Activated CD4-positive, alpha-beta T cell treated with anti-CD3 and anti-CD28 coated beads for 48 hours (primary cell): Measurements from ENCODE around the gene DUS2.
"Not testable (repeated sequence)": the region's sequence is repeated elsewhere in the genome, so short reads cannot be mapped to it uniquely, and the experiment has no call there.

ENCODE experiments used
- DNase-seq: peaks from one replicate; pipeline ENCODE4 v3.0.0-alpha.2; 2020

The DUS2 gene

GRCh38 chr16:68022728-68023537, at the start of gene DUS2, which contains the start of gene DDX28:
DUS2 (plus strand) TSS chr16:68023284; CDS start chr16:68038024, 14,740 bp downstream.
DDX28 (minus strand) TSS chr16:68023232; CDS start chr16:68023202, 30 bp downstream.
- DNase-seq, result peak; percentile 96

GRCh38 chr16:67975321-67976105, 47.6 kb upstream of the DUS2 start:
- no peak for DNase-seq

GRCh38 chr16:67976205-67976604, 46.9 kb upstream of the DUS2 start:
- no peak for DNase-seq

- no peak for DNase-seq
These were observed 46.1 kb upstream of the DUS2 start for GRCh38 chr16:67977005-67977404.

GRCh38 chr16:67977469-67978227, 45.4 kb upstream of the DUS2 start:
- no peak for DNase-seq

GRCh38 chr16:67979955-67980678, 43.0 kb upstream of the DUS2 start, which contains the start of gene DPEP3:
DPEP3 (minus strand) TSS chr16:67980499; CDS start chr16:67980380, 119 bp downstream.
- DNase-seq, result no peak

- DNase-seq, result no peak
These were observed 40.9 kb upstream of the DUS2 start for GRCh38 chr16:67982011-67982696.

- DNase-seq, result no peak
These were observed 36.1 kb upstream of the DUS2 start for GRCh38 chr16:67986949-67987348.

GRCh38 chr16:67987460-67988160, 35.5 kb upstream of the DUS2 start:
- no peak for DNase-seq

GRCh38 chr16:67988675-67989074, 34.4 kb upstream of the DUS2 start:
- DNase-seq, result no peak

- DNase-seq, result no peak
These were observed 33.6 kb upstream of the DUS2 start for GRCh38 chr16:67989322-67990017.

- DNase-seq, result no peak
These were observed 33.1 kb upstream of the DUS2 start for GRCh38 chr16:67990018-67990386.

GRCh38 chr16:67992661-67993206, 30.4 kb upstream of the DUS2 start:
- no peak for DNase-seq

- DNase-seq, result peak; percentile 90
These were observed 29.7 kb upstream of the DUS2 start for GRCh38 chr16:67993207-67994039.

GRCh38 chr16:67994040-67994408, 29.1 kb upstream of the DUS2 start:
- not testable (repeated sequence) for DNase-seq

GRCh38 chr16:67995423-67995822, 27.7 kb upstream of the DUS2 start:
- peak; percentile 51 for DNase-seq

GRCh38 chr16:67996666-67997065, 26.4 kb upstream of the DUS2 start:
- DNase-seq, result no peak

- DNase-seq, result not testable (repeated sequence)
These were observed 24.8 kb upstream of the DUS2 start for GRCh38 chr16:67998231-67998778.
